Endothelial cell of umbilical vein (primary cell): ENCODE results near the gene GAPDHS. TPM values are rescaled to one million over a fixed set of nuclear protein-coding genes. Genes with fewer than 3 reads are reported as not detected.

Source experiments
- BruUV-seq: library from RNA; stranded (reverse); fragments of 400-500 nt; replicated peaks from 2 replicates; lab custom pipeline; 2021; lab: Mats Ljungman, UMichigan
- CTCF ChIA-PET: fragments of 300-600, 350-600 bp; sonication (Branson Sonifier 250); formaldehyde crosslinking; loops from one replicate; lab custom pipeline; 2021; ENCODE audit warnings: antibody characterized with exemption, inconsistent platforms; lab: Charles Lee
- POLR2A ChIA-PET: fragments of 300-600, 350-600 bp; sonication (Branson Sonifier 250); formaldehyde crosslinking; loops from one replicate; lab custom pipeline; 2021; ENCODE audit warnings: antibody characterized with exemption, inconsistent platforms; lab: Charles Lee
- DNase-seq: peaks from one replicate; pipeline ENCODE4 v3.0.0-alpha.2; 2011; ENCODE audit warnings: low read depth, low spot score
- FAIRE-seq: peaks from 2 replicates; lab custom pipeline; 2011; peaks lifted over from hg19 to GRCh38; lab: Jason Lieb, UNC
- H2AFZ ChIP-seq: 2 replicates; pipeline ENCODE4 v1.6.0; 2012; ENCODE audit warnings: low read depth, low read length, control low read depth, inconsistent platforms
- H3K27ac ChIP-seq: 2 replicates; pipeline ENCODE4 v1.5.1; 2011; ENCODE audit warnings: low read depth, mild to moderate bottlenecking, control low read depth, low read length, moderate library complexity; ENCODE audit not compliant: insufficient read depth
- H3K27me3 ChIP-seq, 2 experiments: 2 replicates each; pipeline versions ENCODE4 v1.6.0 to v1.6.1; 2011; ENCODE audit warnings: low read length in 2 of 2, mixed read lengths in 1 of 2; ENCODE audit not compliant: control insufficient read depth in 2 of 2, insufficient read depth in 2 of 2
- H3K36me3 ChIP-seq, 2 experiments: 2 replicates in 1 of 2; 3 replicates in 1 of 2; pipeline ENCODE4 v1.5.1; 2011; ENCODE audit warnings: low read length in 2 of 2, mild to moderate bottlenecking in 1 of 2, moderate library complexity in 1 of 2; ENCODE audit not compliant: control insufficient read depth in 2 of 2, insufficient read depth in 2 of 2; ENCODE audit errors: extremely low read depth in 1 of 2
- H3K4me1 ChIP-seq: 3 replicates; pipeline ENCODE4 v1.5.1; 2011; ENCODE audit warnings: mild to moderate bottlenecking, low read length; ENCODE audit not compliant: control insufficient read depth, insufficient read depth; ENCODE audit errors: extremely low read depth
- H3K4me2 ChIP-seq: 2 replicates; pipeline ENCODE4 v1.6.1; 2011; ENCODE audit warnings: low read length, control low read depth, mixed read lengths; ENCODE audit not compliant: insufficient read depth
- H3K4me3 ChIP-seq, 3 experiments: fragments of 200-600 bp in 1 of 3; sonication (generic), shearing (Covaris generic) in 1 of 3; replicated peaks in 1 of 3; 2 replicates each; pipeline ENCODE4 v1.5.1; 2011 to 2016; ENCODE audit warnings: control low read depth in 3 of 3, low read length in 3 of 3, mild to moderate bottlenecking in 2 of 3, inconsistent platforms in 1 of 3, low read depth in 1 of 3, moderate library complexity in 1 of 3; ENCODE audit not compliant: insufficient read depth in 1 of 3
- H3K79me2 ChIP-seq: 2 replicates; pipeline ENCODE4 v1.6.0; 2012; ENCODE audit warnings: low read length, inconsistent platforms; ENCODE audit not compliant: control insufficient read depth, insufficient read depth
- H3K9ac ChIP-seq: replicated peaks from 2 replicates; pipeline ENCODE3; 2011; ENCODE audit warnings: low read length, control low read depth; ENCODE audit not compliant: insufficient read depth; ENCODE audit errors: extremely low read depth
- H3K9me1 ChIP-seq: replicated peaks from 3 replicates; pipeline ENCODE4 v1.6.0; 2011; ENCODE audit warnings: mild to moderate bottlenecking, low read length; ENCODE audit not compliant: control insufficient read depth, insufficient read depth; ENCODE audit errors: extremely low read depth
- H3K9me3 ChIP-seq: replicated peaks from 2 replicates; pipeline ENCODE4 v1.5.1; 2012; ENCODE audit warnings: low read length, inconsistent platforms; ENCODE audit not compliant: control insufficient read depth, insufficient read depth
- H4K20me1 ChIP-seq: replicated peaks from 2 replicates; pipeline ENCODE3; 2011; ENCODE audit warnings: mild to moderate bottlenecking, low read length; ENCODE audit not compliant: control insufficient read depth, insufficient read depth; ENCODE audit errors: extremely low read depth
- CTCF ChIP-seq, 2 donors: IDR thresholded peaks; 1 replicate in 1 of 2; 2 replicates in 1 of 2; pipeline ENCODE4 v1.5.1; 2011; ENCODE audit warnings: low read length in 2 of 2, mild to moderate bottlenecking in 2 of 2, moderate library complexity in 2 of 2, control low read depth in 1 of 2, inconsistent platforms in 1 of 2, low read depth in 1 of 2; ENCODE audit not compliant: insufficient read depth in 1 of 2; ENCODE audit errors: extremely low read depth in 1 of 2
- EZH2 ChIP-seq: IDR thresholded peaks from 2 replicates; pipeline ENCODE4 v1.6.1; 2012; ENCODE audit warnings: borderline replicate concordance, low read depth, mild to moderate bottlenecking, moderate library complexity, low read length, inconsistent platforms; ENCODE audit not compliant: severe bottlenecking
- FOS ChIP-seq: IDR thresholded peaks from 2 replicates; pipeline ENCODE4 v1.6.1; 2011; ENCODE audit warnings: mild to moderate bottlenecking, low read length, moderate library complexity, borderline replicate concordance; ENCODE audit not compliant: insufficient read depth
- GATA2 ChIP-seq: IDR thresholded peaks from 2 replicates; pipeline ENCODE4 v1.7.0; 2011; ENCODE audit warnings: low read depth, mild to moderate bottlenecking, moderate library complexity, mixed read lengths, low read length; ENCODE audit not compliant: insufficient read length, insufficient read depth
- JUN ChIP-seq: IDR thresholded peaks from 2 replicates; pipeline ENCODE4 v1.6.1; 2011; ENCODE audit warnings: borderline replicate concordance, low read depth; ENCODE audit not compliant: insufficient read length, insufficient read depth
- MAX ChIP-seq: IDR thresholded peaks from 2 replicates; pipeline ENCODE4 v1.6.1; 2011; ENCODE audit not compliant: insufficient read depth, insufficient read length
- MYC ChIP-seq: IDR thresholded peaks from one replicate; pipeline ENCODE4 v1.6.1; 2011; ENCODE audit warnings: mild to moderate bottlenecking, low read depth, low read length
- POLR2A ChIP-seq: IDR thresholded peaks from 2 replicates; pipeline ENCODE4 v1.6.1; 2012; ENCODE audit warnings: low read depth, mild to moderate bottlenecking, control low read depth, low read length
- POLR2AphosphoS5 ChIP-seq: IDR thresholded peaks from 2 replicates; pipeline ENCODE4 v1.6.1; 2012; ENCODE audit warnings: low read depth, mild to moderate bottlenecking, control low read depth, low read length, moderate library complexity; ENCODE audit not compliant: insufficient read depth
- dilution Hi-C: fragments of 300-500 bp; cut with MboI; formaldehyde crosslinking; loops from one replicate; pipeline ENCODE4 v1.15.0; 2019; ENCODE audit warnings: low sequenced_read_pairs; ENCODE audit not compliant: extremely low pct_ligation_motif_present
- intact Hi-C: fragments of 100-400 bp; cut with micrococcal nuclease; formaldehyde crosslinking; loops from one replicate; pipeline ENCODE4 v1.10.0; 2022
- polyA plus RNA-seq, 4 experiments: library from polyadenylated mRNA; depleted of rRNA in 3 of 4; stranded (reverse) in 3 of 4; unstranded in 1 of 4; fragments of >200 nt; gene quantifications; 2 replicates each; pipeline versions ENCODE4 v1.2.1 to v1.2.3, GENCODE V29; 2011 to 2012; ENCODE audit warnings: missing spikeins in 1 of 4
- total RNA-seq: library from RNA; stranded (reverse); gene quantifications from 2 replicates; pipeline ENCODE4 v1.2.3, GENCODE V29; 2021

Gene GAPDHS
- total and polyA plus RNA-seq, 2 donors (not counting 3 experiments of a cell fraction or from before 2014, with no cell fraction given), result not detected

GRCh38 chr19:35509861-35510625 lies 23.2 kb upstream of the GAPDHS start:
- Histone ChIP-seq H3K36me3 (no peaks in the 10 kb centered on the region), H3K9me3 (no peaks in the 10 kb centered on the region), H2AFZ (no peak overlapping the region), H3K27me3 (peaks cover 33 to 40% of the 10 kb centered on the region in 2 experiments), H3K79me2 (no peaks in the 10 kb centered on the region), H3K4me3 (no peak overlapping the region), H3K9ac (no peak overlapping the region), H3K27ac (no peak overlapping the region), H3K4me1 (no peaks in the 10 kb centered on the region), H3K9me1 (no peaks in the 10 kb centered on the region), H4K20me1 (no peaks in the 10 kb centered on the region), H3K4me2 (no peak overlapping the region)
- ChIA-PET CTCF (interaction anchor here (0.6 to 4.0 kb wide), 25 partner anchors 9 to 422 kb away, joined by 3 to 28 read pairs (median 4); partner anchors contain the start of genes HAUS5 and SBSN), POLR2A (interaction anchor here (0.5 to 0.6 kb wide), 2 partner anchors 194 to 365 kb away, joined by 3 read pairs; partner anchors contain the start of gene ZBTB32)
- TF ChIP-seq EZH2, result peak; percentile 96
- no peak for TF ChIP-seq MYC
- TF ChIP-seq MAX, result no peak
- no peak for TF ChIP-seq GATA2
- TF ChIP-seq POLR2A, result no peak
- no peak for TF ChIP-seq POLR2AphosphoS5
- peak; percentile 88 to 94 for TF ChIP-seq CTCF (IDR thresholded peaks at IDR 0.05; ENCODE audit: extremely low read depth in 1 of 2, insufficient read depth in 1 of 2, low read depth in 1 of 2, low read length in 2 of 2)
- TF ChIP-seq FOS, result no peak
- TF ChIP-seq JUN, result no peak
- DNase-seq (peak; percentile 30), FAIRE-seq (peak; percentile 66)
- dilution Hi-C loops (no loop called here), intact Hi-C loops (loop anchor here (1.0 kb wide), 3 partner anchors 82 to 421 kb away; no protein-coding TSS in a partner anchor)
- BruUV-seq, result no TSS peak
